ENCODE data around the gene KIAA1328. TPM values are rescaled to one million over a fixed set of nuclear protein-coding genes. Genes with fewer than 3 reads are reported as not detected.
"Not testable (repeated sequence)": the region's sequence is repeated elsewhere in the genome, so short reads cannot be mapped to it uniquely, and the experiment has no call there.

The KIAA1328 gene
- total RNA-seq, 2 donors from 2014 or later: 6.1 to 14.3 TPM

GRCh38 chr18:36813101-36813775 lies 15.7 kb upstream of the KIAA1328 start:
- H3K27ac Mint-ChIP-seq: peak overlapping the region; percentile 1 to 4
- H3K4me1 Mint-ChIP-seq (ENCODE audit: low read depth in 2 of 2): peaks cover 7 to 10% of the 10 kb centered on the region in 2 donors
- peaks cover 5% of the 10 kb centered on the region for H3K36me3 Mint-ChIP-seq
- no peak for DNase-seq (ENCODE audit: low spot score)
- H3K4me3 Mint-ChIP-seq: no peak overlapping the region
- H3K27me3 Mint-ChIP-seq: no peaks in the 10 kb centered on the region
- H3K9me3 Mint-ChIP-seq: no peaks in the 10 kb centered on the region
- peak in 1 of 2 donors; percentile 53 for ATAC-seq

- ATAC-seq: no peak
- Mint-ChIP-seq H3K4me3 (no peak overlapping the region), H3K27me3 (no peaks in the 10 kb centered on the region), H3K9me3 (no peaks in the 10 kb centered on the region), H3K36me3 (peaks cover 5% of the 10 kb centered on the region), H3K4me1 (ENCODE audit: low read depth in 2 of 2) (peaks cover 7 to 10% of the 10 kb centered on the region in 2 donors), H3K27ac (peak overlapping the region; percentile 1 to 4)
- no peak for DNase-seq (ENCODE audit: low spot score)
These were observed 15.1 kb upstream of the KIAA1328 start for GRCh38 chr18:36813824-36814223.

- Mint-ChIP-seq H3K4me1 (ENCODE audit: low read depth in 2 of 2) (peaks cover 7% of the 10 kb centered on the region in 2 donors), H3K9me3 (no peaks in the 10 kb centered on the region), H3K4me3 (no peak overlapping the region), H3K27ac (no peak overlapping the region), H3K27me3 (no peaks in the 10 kb centered on the region), H3K36me3 (peaks cover 5% of the 10 kb centered on the region)
- ATAC-seq: no peak
- DNase-seq (ENCODE audit: low spot score): no peak
These were observed 13.9 kb upstream of the KIAA1328 start for GRCh38 chr18:36814994-36815393.

GRCh38 chr18:36816096-36816495 lies 12.8 kb upstream of the KIAA1328 start:
- H3K4me3 Mint-ChIP-seq; DNase-seq (ENCODE audit: low spot score); H3K4me1 Mint-ChIP-seq (ENCODE audit: low read depth in 2 of 2); H3K27me3 Mint-ChIP-seq; H3K9me3 Mint-ChIP-seq; H3K27ac Mint-ChIP-seq; H3K36me3 Mint-ChIP-seq; ATAC-seq: not testable (repeated sequence)

- no peak overlapping the region for H3K4me3 Mint-ChIP-seq
- no peaks in the 10 kb centered on the region for H3K9me3 Mint-ChIP-seq
- peaks cover 5% of the 10 kb centered on the region for H3K36me3 Mint-ChIP-seq
- no peak for DNase-seq (ENCODE audit: low spot score)
- no peak for ATAC-seq
- peaks cover 7 to 11% of the 10 kb centered on the region in 2 donors for H3K4me1 Mint-ChIP-seq (ENCODE audit: low read depth in 2 of 2)
- H3K27ac Mint-ChIP-seq: no peak overlapping the region
- no peaks in the 10 kb centered on the region for H3K27me3 Mint-ChIP-seq
These were observed 11.9 kb upstream of the KIAA1328 start for GRCh38 chr18:36817039-36817438.

- Mint-ChIP-seq H3K9me3 (no peaks in the 10 kb centered on the region), H3K4me3 (no peak overlapping the region), H3K27me3 (no peaks in the 10 kb centered on the region), H3K4me1 (ENCODE audit: low read depth in 2 of 2) (peaks cover 0 to 11% of the 10 kb centered on the region in 2 donors), H3K36me3 (peaks cover 5% of the 10 kb centered on the region), H3K27ac (no peak overlapping the region)
- ATAC-seq (no peak), DNase-seq (ENCODE audit: low spot score) (no peak)
These were observed 10.3 kb upstream of the KIAA1328 start for GRCh38 chr18:36818652-36819051.

- DNase-seq (ENCODE audit: low spot score) (no peak), ATAC-seq (no peak)
- no peaks in the 10 kb centered on the region for H3K27me3 Mint-ChIP-seq
- no peaks in the 10 kb centered on the region for H3K9me3 Mint-ChIP-seq
- H3K27ac Mint-ChIP-seq: no peak overlapping the region
- H3K36me3 Mint-ChIP-seq: peaks cover 5% of the 10 kb centered on the region
- no peak overlapping the region for H3K4me3 Mint-ChIP-seq
- H3K4me1 Mint-ChIP-seq (ENCODE audit: low read depth in 2 of 2): peaks cover 0 to 7% of the 10 kb centered on the region in 2 donors
These were observed 9.3 kb upstream of the KIAA1328 start for GRCh38 chr18:36819621-36820020.

GRCh38 chr18:36821681-36822080 lies 7.2 kb upstream of the KIAA1328 start:
- H3K4me3 Mint-ChIP-seq: no peak overlapping the region
- no peak overlapping the region for H3K27ac Mint-ChIP-seq
- H3K9me3 Mint-ChIP-seq: no peaks in the 10 kb centered on the region
- no peak for ATAC-seq
- H3K4me1 Mint-ChIP-seq (ENCODE audit: low read depth in 2 of 2): peaks cover 0 to 7% of the 10 kb centered on the region in 2 donors
- no peaks in the 10 kb centered on the region for H3K27me3 Mint-ChIP-seq
- H3K36me3 Mint-ChIP-seq: peaks cover 5% of the 10 kb centered on the region
- DNase-seq (ENCODE audit: low spot score): no peak

GRCh38 chr18:36825526-36825925 lies 3.4 kb upstream of the KIAA1328 start:
- H3K4me3 Mint-ChIP-seq: no peak overlapping the region
- no peak overlapping the region for H3K27ac Mint-ChIP-seq
- H3K4me1 Mint-ChIP-seq (ENCODE audit: low read depth in 2 of 2): peaks cover 24 to 30% of the 10 kb centered on the region in 2 donors
- no peak for ATAC-seq
- DNase-seq (ENCODE audit: low spot score): no peak
- H3K9me3 Mint-ChIP-seq: no peaks in the 10 kb centered on the region
- no peaks in the 10 kb centered on the region for H3K36me3 Mint-ChIP-seq
- H3K27me3 Mint-ChIP-seq: no peaks in the 10 kb centered on the region

GRCh38 chr18:36826556-36826955 lies 2.4 kb upstream of the KIAA1328 start:
- Mint-ChIP-seq H3K4me1 (ENCODE audit: low read depth in 2 of 2) (peaks cover 29 to 30% of the 10 kb centered on the region in 2 donors), H3K4me3 (no peak overlapping the region)

GRCh38 chr18:36828157-36828629 lies 734 bp upstream of the KIAA1328 start:
- Mint-ChIP-seq H3K4me1 (ENCODE audit: low read depth in 2 of 2) (peaks cover 25 to 30% of the 10 kb centered on the region in 2 donors), H3K4me3 (peak overlapping the region; percentile 86), H3K36me3 (no peaks in the 10 kb centered on the region), H3K27ac (peak overlapping the region; percentile 83 to 85), H3K27me3 (no peaks in the 10 kb centered on the region), H3K9me3 (no peaks in the 10 kb centered on the region)
- DNase-seq (ENCODE audit: low spot score) (no peak), ATAC-seq (no peak)

More at GRCh38 chr18:36826556-36826955, 2.4 kb upstream of the KIAA1328 start:
- Mint-ChIP-seq H3K36me3 (no peaks in the 10 kb centered on the region), H3K27ac (peak overlapping the region in 1 of 2 donors; percentile 83), H3K27me3 (no peaks in the 10 kb centered on the region), H3K9me3 (no peaks in the 10 kb centered on the region)
- DNase-seq (ENCODE audit: low spot score): no peak
- ATAC-seq: no peak

GRCh38 chr18:36829362-36830157 lies 633 bp downstream of the KIAA1328 start:
- H3K27ac Mint-ChIP-seq: peak overlapping the region; percentile 72 to 83
- no peaks in the 10 kb centered on the region for H3K27me3 Mint-ChIP-seq
- H3K36me3 Mint-ChIP-seq: no peaks in the 10 kb centered on the region
- H3K4me1 Mint-ChIP-seq (ENCODE audit: low read depth in 2 of 2): peaks cover 25 to 30% of the 10 kb centered on the region in 2 donors
- DNase-seq (ENCODE audit: low spot score) (peak; percentile 63), ATAC-seq (no peak)
- no peaks in the 10 kb centered on the region for H3K9me3 Mint-ChIP-seq
- peak overlapping the region; percentile 86 for H3K4me3 Mint-ChIP-seq

GRCh38 chr18:36830158-36830495 lies 1.2 kb downstream of the KIAA1328 start:
- Mint-ChIP-seq H3K27me3 (no peaks in the 10 kb centered on the region), H3K27ac (peak overlapping the region in 1 of 2 donors; percentile 72), H3K4me1 (ENCODE audit: low read depth in 2 of 2) (peaks cover 25 to 30% of the 10 kb centered on the region in 2 donors), H3K36me3 (no peaks in the 10 kb centered on the region), H3K9me3 (no peaks in the 10 kb centered on the region), H3K4me3 (peak overlapping the region; percentile 86)
- no peak for DNase-seq (ENCODE audit: low spot score)
- ATAC-seq: no peak

GRCh38 chr18:36831139-36831538 lies 2.2 kb downstream of the KIAA1328 start:
- ATAC-seq (no peak), DNase-seq (ENCODE audit: low spot score) (no peak)
- H3K4me1 Mint-ChIP-seq (ENCODE audit: low read depth in 2 of 2): peaks cover 25 to 30% of the 10 kb centered on the region in 2 donors
- H3K27ac Mint-ChIP-seq: no peak overlapping the region
- no peaks in the 10 kb centered on the region for H3K9me3 Mint-ChIP-seq
- H3K36me3 Mint-ChIP-seq: no peaks in the 10 kb centered on the region
- H3K4me3 Mint-ChIP-seq: no peak overlapping the region
- no peaks in the 10 kb centered on the region for H3K27me3 Mint-ChIP-seq

Data from natural killer cell treated with Interleukin-12 subunit alpha and Interleukin-12 subunit beta and Interleukin-15 and Interleukin-18, amount 100 ng/mL, for 72 hours (primary cell).